Femur (tissue), 1 donor: ENCODE data around the gene HIF1A.
"Not testable (repeated sequence)": the region's sequence is repeated elsewhere in the genome, so short reads cannot be mapped to it uniquely, and the experiment has no call there.

Experiments used
- DNase-seq: peaks from one replicate; pipeline ENCODE4 v3.0.0-alpha.2; 2017

Gene HIF1A

DNA sequence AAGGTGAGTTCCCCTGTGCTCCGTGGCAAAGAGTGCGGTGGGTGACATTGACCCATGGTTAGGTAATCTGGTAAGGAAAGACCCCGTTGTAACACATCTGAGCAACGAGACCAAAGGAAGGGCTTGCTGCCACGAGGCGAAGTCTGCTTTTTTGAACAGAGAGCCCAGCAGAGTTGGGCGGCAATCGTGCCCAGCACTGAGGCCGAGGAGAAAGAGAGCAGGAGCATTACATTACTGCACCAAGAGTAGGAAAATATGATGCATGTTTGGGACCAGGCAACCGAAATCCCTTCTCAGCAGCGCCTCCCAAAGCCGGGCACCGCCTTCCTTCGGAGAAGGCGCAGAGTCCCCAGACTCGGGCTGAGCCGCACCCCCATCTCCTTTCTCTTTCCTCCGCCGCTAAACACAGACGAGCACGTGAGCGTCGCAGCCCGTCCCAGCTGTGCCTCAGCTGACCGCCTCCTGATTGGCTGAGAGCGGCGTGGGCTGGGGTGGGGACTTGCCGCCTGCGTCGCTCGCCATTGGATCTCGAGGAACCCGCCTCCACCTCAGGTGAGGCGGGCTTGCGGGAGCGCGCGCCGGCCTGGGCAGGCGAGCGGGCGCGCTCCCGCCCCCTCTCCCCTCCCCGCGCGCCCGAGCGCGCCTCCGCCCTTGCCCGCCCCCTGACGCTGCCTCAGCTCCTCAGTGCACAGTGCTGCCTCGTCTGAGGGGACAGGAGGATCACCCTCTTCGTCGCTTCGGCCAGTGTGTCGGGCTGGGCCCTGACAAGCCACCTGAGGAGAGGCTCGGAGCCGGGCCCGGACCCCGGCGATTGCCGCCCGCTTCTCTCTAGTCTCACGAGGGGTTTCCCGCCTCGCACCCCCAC, at the start of gene HIF1A:
TSS of gene HIF1A (plus strand) at position 684 of the 865 bp plus-strand sequence. CDS start 292 bp downstream, outside the sequence.
- peak; percentile 98 for DNase-seq

DNA sequence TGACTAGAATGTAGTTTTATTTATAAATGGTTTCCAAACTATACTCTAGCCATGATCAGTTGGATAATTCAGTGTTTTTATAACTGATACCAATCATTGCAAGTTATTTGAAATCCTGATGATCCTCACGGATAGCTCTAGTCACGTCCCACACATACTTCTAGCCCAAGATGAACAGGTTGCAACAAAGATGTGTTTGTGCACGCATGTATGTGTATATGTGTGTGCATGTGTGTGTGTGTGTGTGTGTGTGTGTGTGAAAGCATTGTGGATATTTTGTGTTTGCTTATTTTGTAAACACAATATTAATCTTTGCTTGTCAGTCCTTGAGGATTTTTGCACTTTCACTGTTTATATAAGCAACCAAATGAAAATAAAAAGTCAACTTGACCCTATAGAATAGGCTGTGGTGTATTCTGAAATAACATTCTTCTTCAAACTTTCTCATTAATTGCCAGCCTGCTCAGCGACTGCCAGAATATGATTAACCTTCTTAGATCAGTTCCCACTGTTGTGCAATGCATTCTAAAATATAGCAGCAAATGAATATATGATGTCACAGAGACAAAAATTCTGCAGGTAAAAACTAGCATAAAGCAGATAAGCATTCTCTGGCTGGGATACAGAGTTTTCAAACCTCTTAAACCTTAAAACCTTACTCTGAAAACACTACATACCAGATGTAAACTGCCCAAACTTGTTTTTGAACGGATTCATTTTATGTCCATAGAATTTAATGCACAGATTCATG, 48.8 kb upstream of the HIF1A start:
- no peak for DNase-seq

- no peak for DNase-seq
Measured at GRCh38 chr14:61647704-61648103, 47.6 kb upstream of the HIF1A start.

GRCh38 chr14:61648377-61648776, 46.9 kb upstream of the HIF1A start:
- no peak for DNase-seq

DNA sequence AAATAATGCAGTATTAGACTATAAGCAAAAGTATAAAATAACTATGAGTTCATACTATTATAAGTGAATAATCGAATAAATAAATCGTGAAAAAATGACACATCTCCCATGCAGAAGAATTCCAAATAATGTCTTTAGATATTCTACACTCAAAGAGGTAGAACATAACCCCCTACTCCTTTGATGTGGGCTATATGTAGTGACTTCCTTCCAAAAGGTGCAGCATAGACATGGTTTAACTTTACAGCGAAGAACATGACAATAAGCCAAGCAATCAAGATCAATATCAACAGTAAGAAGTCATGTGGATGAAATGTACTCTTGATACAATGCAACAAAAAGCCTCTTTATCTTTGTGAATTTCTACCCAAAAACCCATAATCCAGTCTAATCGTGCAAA, 46.0 kb upstream of the HIF1A start:
- DNase-seq: no peak

- no peak for DNase-seq
Measured at GRCh38 chr14:61651355-61651754, 44.0 kb upstream of the HIF1A start.

GRCh38 chr14:61652526-61653262, 42.6 kb upstream of the HIF1A start:
- DNase-seq: peak; percentile 37

DNA sequence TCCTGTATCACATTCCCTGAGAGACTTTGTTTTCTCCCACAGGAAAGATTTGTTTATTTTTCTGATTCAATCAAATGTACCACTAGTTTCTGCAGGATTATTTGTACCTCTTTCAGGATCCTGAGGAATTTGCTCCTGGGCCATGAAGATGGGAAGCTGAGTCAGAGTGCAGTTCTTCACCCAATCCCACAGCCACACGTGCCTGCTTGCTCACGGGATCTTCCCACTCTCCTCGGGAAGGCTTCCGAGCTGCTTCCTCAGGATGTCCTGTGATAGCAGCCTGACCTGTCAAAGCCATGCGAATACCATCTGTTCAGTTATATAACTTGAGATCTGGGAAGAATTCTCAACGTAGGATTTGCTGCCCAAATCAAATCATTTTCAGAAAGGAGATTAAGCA, 41.8 kb upstream of the HIF1A start:
- no peak for DNase-seq

DNA sequence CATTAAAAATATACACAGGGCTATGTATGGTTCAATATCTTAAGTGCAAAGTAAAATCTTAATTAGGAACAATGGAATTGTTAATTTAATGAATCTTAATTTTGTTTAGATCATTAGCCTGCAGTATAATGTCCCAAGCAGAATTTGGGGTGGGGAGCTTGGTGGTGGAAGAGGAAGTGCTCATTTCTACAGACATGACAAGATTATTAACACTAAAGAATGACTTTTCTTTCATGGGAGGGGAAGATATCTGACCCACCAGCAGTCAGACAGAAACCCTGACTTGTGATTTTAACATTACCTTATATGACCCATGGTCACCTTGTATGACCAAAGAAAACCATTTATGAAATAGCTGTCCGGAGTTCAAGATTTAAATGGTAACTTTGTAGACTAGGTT, 41.3 kb upstream of the HIF1A start:
- no peak for DNase-seq

DNA sequence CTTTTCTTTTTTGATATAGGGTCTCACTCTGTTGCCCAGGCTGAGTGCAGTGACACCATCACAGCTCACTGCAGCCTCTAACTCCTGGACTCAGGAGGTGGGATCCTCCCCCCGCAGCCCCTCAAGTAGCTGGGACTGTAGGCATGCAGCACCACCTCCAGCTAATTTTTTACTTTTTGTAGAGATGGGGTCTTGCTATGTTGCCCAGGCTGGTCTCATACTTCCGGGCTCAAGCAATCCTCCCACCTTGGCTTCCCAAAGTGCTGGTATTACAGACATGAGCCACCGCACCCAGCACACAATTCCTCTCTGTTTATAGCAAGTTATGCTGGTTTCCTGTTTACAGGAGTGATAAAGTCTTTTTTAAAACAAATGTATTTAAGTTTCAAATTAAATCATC, 39.5 kb upstream of the HIF1A start:
- no peak for DNase-seq

DNA sequence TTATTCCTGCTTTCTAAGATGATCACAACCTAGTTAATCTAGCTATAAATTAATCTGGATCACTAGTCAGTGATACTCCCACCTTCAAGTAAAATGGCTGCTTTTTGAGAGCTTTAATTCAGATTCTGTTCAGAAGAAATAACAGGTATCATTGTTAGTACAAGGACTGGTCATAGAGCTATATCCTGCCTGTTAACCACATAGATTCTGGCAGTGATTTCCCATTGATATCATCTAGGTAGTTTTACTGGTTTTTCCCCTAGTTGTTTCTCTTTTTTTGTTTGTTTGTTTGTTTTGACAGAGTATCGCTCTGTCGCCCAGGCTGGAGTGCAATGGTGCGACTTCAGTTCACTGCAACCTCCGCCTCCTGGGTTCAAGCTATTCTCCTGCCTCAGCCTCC, 39.0 kb upstream of the HIF1A start:
- DNase-seq: no peak

DNA sequence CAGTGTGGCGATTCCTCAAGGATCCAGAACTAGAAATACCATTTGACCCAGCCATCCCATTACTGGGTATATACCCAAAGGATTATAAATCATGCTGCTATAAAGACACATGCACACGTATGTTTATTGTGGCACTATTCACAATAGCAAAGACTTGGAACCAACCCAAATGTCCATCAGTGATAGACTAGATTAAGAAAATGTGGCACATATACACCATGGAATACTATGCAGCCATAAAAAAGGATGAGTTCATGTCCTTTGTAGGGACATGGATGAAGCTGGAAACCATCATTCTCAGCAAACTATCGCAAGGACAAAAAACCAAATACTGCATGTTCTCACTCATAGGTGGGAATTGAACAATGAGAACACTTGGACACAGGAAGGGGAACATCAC, 37.2 kb upstream of the HIF1A start:
- not testable (repeated sequence) for DNase-seq

- no peak for DNase-seq
Measured at GRCh38 chr14:61659582-61659981, 35.7 kb upstream of the HIF1A start.

DNA sequence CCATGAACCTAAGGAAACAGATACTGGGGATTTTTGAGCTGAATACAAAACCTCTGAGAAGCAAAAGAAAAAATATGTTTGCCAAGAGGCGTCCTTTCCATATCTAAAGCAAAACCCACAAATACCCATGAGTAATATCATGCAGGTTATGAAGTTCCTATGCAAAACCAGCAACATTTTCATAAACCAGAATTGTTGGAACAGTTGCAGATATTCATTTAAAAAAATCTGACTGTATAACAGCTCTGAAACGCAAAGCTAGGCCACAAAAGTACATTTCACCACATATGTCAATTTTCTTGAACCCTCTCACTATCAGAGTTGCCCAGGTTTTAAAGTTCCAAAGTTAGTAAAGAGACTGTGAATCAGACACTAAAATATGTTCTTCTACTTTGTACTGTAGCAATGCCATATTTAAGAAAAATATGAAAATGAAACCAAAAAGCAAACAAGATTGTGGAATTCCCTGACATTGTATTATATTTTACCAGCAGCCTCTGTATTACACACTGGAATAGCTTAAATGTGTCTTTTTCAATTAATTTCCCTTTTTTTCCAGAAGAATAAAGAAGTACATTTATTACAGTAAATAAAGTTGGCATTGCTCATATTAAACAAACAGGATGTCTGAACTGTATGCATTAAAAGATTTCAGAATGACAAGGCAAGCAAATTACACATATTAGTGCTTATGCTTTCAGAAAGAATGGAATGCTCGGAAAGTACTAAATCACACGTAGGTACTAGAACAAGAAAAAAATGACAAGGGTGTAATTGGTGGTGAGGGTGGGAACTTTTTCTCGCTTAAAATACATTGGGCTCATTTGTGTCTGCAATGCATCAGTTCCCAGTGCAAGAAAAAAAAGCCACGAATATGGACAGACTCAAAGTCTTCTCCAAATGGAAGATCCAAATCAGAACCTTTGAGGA, 33.6 kb upstream of the HIF1A start:
- no peak for DNase-seq

- peak; percentile 24 for DNase-seq
Measured at GRCh38 chr14:61662437-61663311, 32.6 kb upstream of the HIF1A start.

GRCh38 chr14:61663312-61663979, 31.9 kb upstream of the HIF1A start:
- no peak for DNase-seq

DNA sequence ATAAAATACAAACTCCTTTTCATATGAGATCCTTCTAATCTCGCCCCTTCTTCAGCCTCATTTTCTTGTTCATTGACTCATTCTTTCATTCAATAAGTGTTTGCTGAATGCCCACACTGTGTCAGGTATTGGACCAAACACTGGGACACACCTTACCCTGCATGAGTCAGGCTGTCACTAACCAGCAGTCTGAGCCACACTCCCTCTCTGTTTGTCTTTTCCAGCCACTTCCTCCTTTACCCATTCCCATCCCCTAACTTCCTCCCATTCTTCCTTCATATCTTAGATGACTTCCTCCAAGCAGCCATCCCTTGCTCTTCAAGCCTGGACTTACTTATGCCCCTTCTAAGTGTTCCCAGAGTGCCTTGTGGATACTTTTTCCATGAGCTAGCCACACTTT, 27.0 kb upstream of the HIF1A start:
- no peak for DNase-seq

DNA sequence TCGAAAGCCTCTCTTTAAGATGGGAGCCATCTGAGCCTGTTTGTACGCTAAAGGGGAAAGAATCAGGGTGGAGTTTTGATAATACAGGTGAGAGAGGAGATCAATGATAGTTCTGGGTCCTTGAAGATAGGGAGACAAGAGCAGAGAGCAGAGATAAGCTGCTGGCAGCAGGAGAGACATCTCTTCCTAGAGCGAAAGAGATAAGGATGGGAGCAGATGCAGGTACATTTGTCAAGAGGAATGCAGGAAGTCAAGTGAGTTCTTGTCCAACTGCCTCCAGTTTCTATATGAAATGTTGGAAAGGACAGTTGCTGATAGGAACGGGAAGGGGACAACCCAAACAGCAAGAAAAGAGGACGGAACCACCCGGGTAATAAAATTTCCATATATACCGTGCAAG, 24.7 kb upstream of the HIF1A start:
- no peak for DNase-seq

GRCh38 chr14:61671082-61671481, 24.2 kb upstream of the HIF1A start:
- no peak for DNase-seq

- no peak for DNase-seq
Measured at GRCh38 chr14:61672796-61673195, 22.5 kb upstream of the HIF1A start.

DNA sequence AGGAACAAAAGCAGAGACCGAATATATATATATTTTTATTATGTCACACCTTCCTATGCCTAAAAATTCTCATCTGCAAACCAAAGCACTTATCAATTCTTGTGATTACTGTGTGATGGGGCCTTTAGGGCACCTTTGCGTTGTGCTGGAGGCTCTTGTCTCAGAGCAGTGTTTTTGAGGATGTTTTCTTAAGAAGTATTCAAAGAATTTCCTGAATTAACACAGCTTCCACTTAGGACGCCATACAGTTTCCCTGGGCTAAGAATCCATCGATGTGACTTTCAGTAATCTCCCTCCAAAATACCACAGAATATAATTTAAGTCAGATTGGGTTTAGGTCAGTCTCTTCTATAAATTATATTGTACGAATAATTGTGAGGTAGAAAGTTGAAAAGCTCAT, 22.0 kb upstream of the HIF1A start:
- DNase-seq: no peak
